Smooth muscle cell (in vitro differentiated cells): ENCODE results near the gene RAD51C. TPM values are rescaled to one million over a fixed set of nuclear protein-coding genes. Genes with fewer than 3 reads are reported as not detected.

ENCODE experiments used
- DNase-seq: peaks from one replicate; lab custom pipeline; 2025; ENCODE audit not compliant: unreplicated experiment; lab: John Stamatoyannopoulos, UW
- H2AFZ ChIP-seq: fragments of 200-600 bp; sonication (generic); 2 replicates; pipeline ENCODE4 v1.6.0; 2016; ENCODE audit warnings: antibody characterized with exemption, low read depth, mild to moderate bottlenecking
- H3F3A ChIP-seq: fragments of 200-600 bp; sonication (generic); 2 replicates; pipeline ENCODE4 v1.6.0; 2017; ENCODE audit warnings: antibody characterized with exemption, low read depth
- H3K27ac ChIP-seq: fragments of 200-600 bp; sonication (generic); 2 replicates; pipeline ENCODE4 v1.5.1; 2016; ENCODE audit warnings: low read depth, mild to moderate bottlenecking
- H3K27me3 ChIP-seq: fragments of 200-600 bp; sonication (generic); 2 replicates; pipeline ENCODE4 v1.6.1; 2016; ENCODE audit warnings: low read depth, mild to moderate bottlenecking
- H3K36me3 ChIP-seq: fragments of 200-600 bp; sonication (generic); 2 replicates; pipeline ENCODE4 v1.5.1; 2016; ENCODE audit warnings: low read depth
- H3K4me1 ChIP-seq: fragments of 200-600 bp; sonication (generic); 2 replicates; pipeline ENCODE4 v1.5.1; 2016; ENCODE audit warnings: low read depth
- H3K4me2 ChIP-seq: fragments of 200-600 bp; sonication (generic); 2 replicates; pipeline ENCODE4 v1.6.0; 2016; ENCODE audit warnings: mild to moderate bottlenecking
- H3K4me3 ChIP-seq: fragments of 200-600 bp; sonication (generic); 2 replicates; pipeline ENCODE4 v1.5.1; 2016; ENCODE audit warnings: mild to moderate bottlenecking
- H3K79me2 ChIP-seq: fragments of 200-600 bp; sonication (generic); 2 replicates; pipeline ENCODE4 v1.6.0; 2016; ENCODE audit warnings: low read depth, mild to moderate bottlenecking
- H3K9ac ChIP-seq: fragments of 200-600 bp; sonication (generic); 2 replicates; pipeline ENCODE4 v1.6.0; 2016; ENCODE audit warnings: low read depth
- H3K9me3 ChIP-seq: fragments of 200-600 bp; sonication (generic); replicated peaks from 2 replicates; pipeline ENCODE4 v1.5.1; 2016; ENCODE audit warnings: low read depth
- H4K20me1 ChIP-seq: fragments of 200-600 bp; sonication (generic); 2 replicates; pipeline ENCODE4 v1.6.0; 2016; ENCODE audit warnings: low read depth
- whole genome bisulfite sequencing: methylation state at CpG from one replicate; pipeline ENCODE4 v1.1.7; 2016; ENCODE audit warnings: low lambda C conversion rate; 5-methylcytosine and 5-hydroxymethylcytosine counted together
- polyA plus RNA-seq: library from polyadenylated mRNA; unstranded; fragments of >200 nt; fragmentation: Nextera tagmentation; extraction: Ambion mirVana; gene quantifications from 2 replicates; pipeline ENCODE4 v1.2.1, GENCODE V29; 2016
- total RNA-seq: library from RNA; depleted of rRNA; stranded (reverse); fragments of >200 nt; gene quantifications from 2 replicates; pipeline ENCODE4 v1.2.3, GENCODE V29; 2014
- TF ChIP-seq, protein P1 (sequence below): fragments of 200-600 bp; sonication (generic); IDR thresholded peaks from 2 replicates; pipeline ENCODE4 v1.5.1; 2017; ENCODE audit warnings: borderline replicate concordance, mild to moderate bottlenecking, antibody characterized with exemption; ENCODE audit not compliant: insufficient read depth, poor library complexity, severe bottlenecking

Gene RAD51C
- total and polyA plus RNA-seq, 2 experiments from 2014 or later, result 20.9 to 27.1 TPM

GRCh38 chr17:58667934-58668597 lies 24.3 kb upstream of the RAD51C start:
- Histone ChIP-seq H3F3A (no peaks in the 10 kb centered on the region), H3K9ac (no peak overlapping the region), H3K4me2 (no peak overlapping the region), H2AFZ (no peak overlapping the region), H3K36me3 (no peaks in the 10 kb centered on the region), H3K9me3 (no peaks in the 10 kb centered on the region), H3K27me3 (no peaks in the 10 kb centered on the region), H3K4me1 (no peaks in the 10 kb centered on the region), H4K20me1 (no peaks in the 10 kb centered on the region), H3K27ac (no peak overlapping the region), H3K4me3 (no peak overlapping the region), H3K79me2 (no peaks in the 10 kb centered on the region)
- no peak for DNase-seq
- 92% methylated on average over 1 of the region's 1 CpG for WGBS
- TF ChIP-seq, protein P1, sequence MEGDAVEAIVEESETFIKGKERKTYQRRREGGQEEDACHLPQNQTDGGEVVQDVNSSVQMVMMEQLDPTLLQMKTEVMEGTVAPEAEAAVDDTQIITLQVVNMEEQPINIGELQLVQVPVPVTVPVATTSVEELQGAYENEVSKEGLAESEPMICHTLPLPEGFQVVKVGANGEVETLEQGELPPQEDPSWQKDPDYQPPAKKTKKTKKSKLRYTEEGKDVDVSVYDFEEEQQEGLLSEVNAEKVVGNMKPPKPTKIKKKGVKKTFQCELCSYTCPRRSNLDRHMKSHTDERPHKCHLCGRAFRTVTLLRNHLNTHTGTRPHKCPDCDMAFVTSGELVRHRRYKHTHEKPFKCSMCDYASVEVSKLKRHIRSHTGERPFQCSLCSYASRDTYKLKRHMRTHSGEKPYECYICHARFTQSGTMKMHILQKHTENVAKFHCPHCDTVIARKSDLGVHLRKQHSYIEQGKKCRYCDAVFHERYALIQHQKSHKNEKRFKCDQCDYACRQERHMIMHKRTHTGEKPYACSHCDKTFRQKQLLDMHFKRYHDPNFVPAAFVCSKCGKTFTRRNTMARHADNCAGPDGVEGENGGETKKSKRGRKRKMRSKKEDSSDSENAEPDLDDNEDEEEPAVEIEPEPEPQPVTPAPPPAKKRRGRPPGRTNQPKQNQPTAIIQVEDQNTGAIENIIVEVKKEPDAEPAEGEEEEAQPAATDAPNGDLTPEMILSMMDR, result no peak

GRCh38 chr17:58668598-58668935 lies 23.8 kb upstream of the RAD51C start:
- H3K9me3 ChIP-seq, result no peaks in the 10 kb centered on the region
- H2AFZ ChIP-seq, result no peak overlapping the region
- no peaks in the 10 kb centered on the region for H3K79me2 ChIP-seq
- WGBS, result 95% methylated on average over 2 of the region's 2 CpGs
- H3K4me1 ChIP-seq, result no peaks in the 10 kb centered on the region
- no peaks in the 10 kb centered on the region for H4K20me1 ChIP-seq
- no peaks in the 10 kb centered on the region for H3K27me3 ChIP-seq
- no peaks in the 10 kb centered on the region for H3K36me3 ChIP-seq
- DNase-seq, result no peak
- TF ChIP-seq, protein P1, result no peak
- no peak overlapping the region for H3K27ac ChIP-seq
- no peak overlapping the region for H3K4me3 ChIP-seq
- no peaks in the 10 kb centered on the region for H3F3A ChIP-seq
- H3K4me2 ChIP-seq, result no peak overlapping the region
- no peak overlapping the region for H3K9ac ChIP-seq

GRCh38 chr17:58669853-58670252 lies 22.5 kb upstream of the RAD51C start:
- Histone ChIP-seq H3K79me2 (no peaks in the 10 kb centered on the region), H3K4me2 (no peak overlapping the region), H3K27ac (no peak overlapping the region), H3K9me3 (no peaks in the 10 kb centered on the region), H3K9ac (no peak overlapping the region), H2AFZ (no peak overlapping the region), H4K20me1 (no peaks in the 10 kb centered on the region), H3K4me3 (no peak overlapping the region), H3K36me3 (no peaks in the 10 kb centered on the region), H3K27me3 (no peaks in the 10 kb centered on the region), H3F3A (no peaks in the 10 kb centered on the region), H3K4me1 (no peaks in the 10 kb centered on the region)
- WGBS, result 81% methylated on average over 6 of the region's 6 CpGs
- DNase-seq, result no peak
- TF ChIP-seq, protein P1, result no peak

- Histone ChIP-seq H4K20me1 (no peaks in the 10 kb centered on the region), H3K36me3 (no peaks in the 10 kb centered on the region), H3K27me3 (no peaks in the 10 kb centered on the region), H3K79me2 (no peaks in the 10 kb centered on the region), H3K27ac (no peak overlapping the region), H3K9ac (no peak overlapping the region), H3K4me3 (no peak overlapping the region), H3K4me1 (no peaks in the 10 kb centered on the region), H3K4me2 (no peak overlapping the region), H3F3A (no peaks in the 10 kb centered on the region), H2AFZ (no peak overlapping the region), H3K9me3 (no peaks in the 10 kb centered on the region)
- TF ChIP-seq, protein P1, result no peak
- DNase-seq, result no peak
- WGBS, result 90% methylated on average over 3 of the region's 3 CpGs
These were observed 20.4 kb upstream of the RAD51C start for GRCh38 chr17:58671969-58672368.
